AG08396 (cell line): ENCODE results near the gene SLC35D2.
A peak's percentile ranks its signal among the peaks of the same experiment; 100 is the strongest.
"Not testable (repeated sequence)": the region's sequence is repeated elsewhere in the genome, so short reads cannot be mapped to it uniquely, and the experiment has no call there.

Experiments
- DNase-seq: peaks from one replicate; pipeline ENCODE4 v3.0.0; 2012; ENCODE audit warnings: low spot score, mixed read lengths

Gene SLC35D2

DNA sequence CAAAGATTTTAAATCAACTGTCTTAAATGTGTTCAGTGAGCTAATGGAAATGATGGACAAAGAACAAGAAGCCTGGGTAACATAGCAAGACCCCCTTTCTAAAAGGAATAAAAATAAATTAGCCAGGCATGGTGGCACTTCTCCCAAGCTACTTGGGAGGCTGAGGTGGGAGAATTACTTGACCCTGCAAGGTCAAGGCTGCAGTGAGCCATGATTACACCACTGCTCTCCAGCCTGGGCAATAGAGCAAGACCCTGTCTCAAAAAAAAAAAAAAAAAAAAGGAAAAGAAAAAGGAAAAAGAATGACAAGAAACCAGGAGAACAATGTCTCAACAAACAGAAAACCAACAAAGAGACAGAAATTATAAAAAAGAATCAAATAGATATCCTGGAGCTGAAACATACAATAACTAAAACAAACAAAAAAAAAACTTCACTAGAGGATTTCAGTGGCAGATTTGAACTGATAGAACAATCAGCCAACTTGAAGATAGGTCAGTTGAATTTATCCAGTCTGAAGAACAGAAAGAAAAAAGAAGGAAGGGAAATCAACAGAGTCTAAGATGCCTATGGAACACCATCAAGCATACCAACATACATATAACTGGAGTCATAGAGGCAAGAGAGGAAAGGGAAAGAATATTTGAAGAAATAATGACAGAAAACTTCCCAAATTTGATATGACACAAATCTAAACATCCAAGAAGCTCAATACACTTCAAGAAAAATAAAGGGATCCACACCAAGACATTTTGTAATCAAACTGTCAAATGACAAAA is 16.8 kb upstream of the SLC35D2 start:
- no peak for DNase-seq

DNA sequence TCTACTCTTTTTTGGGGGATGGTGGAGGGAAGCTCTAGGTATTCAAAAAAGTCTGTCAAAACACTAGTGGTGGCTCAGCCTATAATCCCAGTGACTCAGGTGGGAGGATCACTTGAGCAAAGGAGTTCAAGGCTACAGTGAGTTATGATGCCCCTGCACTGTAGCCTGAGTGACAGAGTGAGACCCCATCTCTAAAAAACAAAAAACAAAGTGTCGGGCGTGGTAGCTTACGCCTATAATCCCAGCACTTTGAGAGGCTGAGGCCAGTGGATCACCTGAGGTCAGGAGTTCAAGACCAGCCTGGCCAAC is 15.8 kb upstream of the SLC35D2 start:
- DNase-seq = no peak

DNA sequence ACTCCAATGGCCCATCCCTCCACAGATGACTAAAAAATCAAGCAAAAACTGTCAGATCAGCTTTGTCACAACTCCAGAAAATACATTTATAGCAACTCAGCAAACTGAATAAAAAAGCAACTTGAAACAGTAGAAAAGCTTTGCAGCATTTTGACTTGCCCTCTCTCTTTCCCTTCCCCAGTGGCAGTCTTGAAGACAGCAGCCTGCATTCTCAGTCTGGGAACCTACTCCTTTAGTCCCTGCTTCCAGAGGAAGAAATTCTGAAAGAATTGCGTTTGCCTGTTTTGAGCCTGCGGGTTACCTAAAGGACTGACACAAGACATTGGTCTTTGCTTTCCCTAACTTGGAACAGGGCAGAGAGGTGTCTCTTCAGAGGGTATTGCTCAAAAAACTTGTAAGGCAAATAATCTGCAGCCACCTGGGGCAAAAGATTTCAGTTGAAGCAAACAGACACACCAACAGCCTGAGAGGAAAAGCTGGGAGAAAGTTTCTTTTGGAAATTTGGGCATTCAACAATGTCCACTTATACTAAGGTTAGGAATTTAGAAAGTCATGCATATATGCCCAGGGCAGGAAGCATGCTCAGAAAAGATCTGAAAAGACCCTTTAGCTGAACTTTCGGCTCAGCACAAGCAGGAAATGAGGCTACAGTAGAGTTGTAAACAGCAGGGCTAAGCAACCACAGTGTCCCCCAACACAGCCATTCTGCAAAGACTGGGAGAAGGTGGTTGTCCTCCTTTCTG is 15.2 kb upstream of the SLC35D2 start:
- DNase-seq = no peak

DNA sequence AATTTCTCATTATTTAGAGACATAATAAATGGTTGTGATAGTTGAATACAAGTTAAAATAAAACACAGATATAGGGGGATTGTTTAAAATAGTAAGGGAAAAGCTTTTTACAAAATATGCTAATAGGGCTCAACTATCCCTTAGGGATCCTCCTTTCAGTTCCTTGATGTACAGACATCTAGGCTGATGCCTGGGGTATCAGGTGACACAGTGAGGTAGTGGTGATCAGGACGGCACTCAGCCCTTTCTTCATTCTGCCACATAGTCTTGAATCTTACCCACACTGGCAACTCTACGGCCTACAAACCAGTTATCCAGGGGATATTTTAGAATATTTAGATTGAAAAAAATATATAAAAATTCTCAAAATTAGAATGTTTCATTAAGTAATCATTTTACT is 12.5 kb upstream of the SLC35D2 start:
- no peak for DNase-seq

DNA sequence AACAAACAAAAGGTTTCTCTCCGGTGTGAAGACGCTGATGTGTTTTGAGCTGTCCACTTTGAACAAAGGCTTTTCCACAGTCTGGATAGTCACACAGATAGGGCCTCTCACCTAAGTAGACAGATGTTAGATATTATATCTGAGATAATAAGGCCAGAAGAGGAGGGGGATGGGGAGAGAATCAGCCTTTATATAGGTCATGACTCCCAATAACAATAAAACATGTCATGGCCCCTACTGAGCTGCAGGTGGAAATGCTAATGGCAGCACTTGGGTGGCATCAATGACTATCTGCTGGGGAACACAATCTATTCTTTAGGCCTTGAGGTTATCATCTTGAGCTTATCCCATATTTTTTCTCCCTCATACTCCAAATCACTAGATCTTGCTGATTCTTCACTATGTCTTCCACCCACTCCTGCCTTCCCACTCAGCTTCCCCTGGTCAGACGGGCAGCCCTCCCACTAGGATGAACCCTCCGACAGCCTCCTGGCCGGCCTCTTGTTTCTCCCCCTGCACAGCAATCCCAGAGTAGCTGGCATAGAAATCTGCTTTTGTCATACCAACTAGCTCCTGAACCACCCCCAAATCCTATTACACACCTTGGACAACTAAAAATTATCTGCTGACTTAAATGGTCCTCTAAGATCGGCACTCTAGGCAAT is 11.5 kb upstream of the SLC35D2 start:
- DNase-seq = no peak

DNA sequence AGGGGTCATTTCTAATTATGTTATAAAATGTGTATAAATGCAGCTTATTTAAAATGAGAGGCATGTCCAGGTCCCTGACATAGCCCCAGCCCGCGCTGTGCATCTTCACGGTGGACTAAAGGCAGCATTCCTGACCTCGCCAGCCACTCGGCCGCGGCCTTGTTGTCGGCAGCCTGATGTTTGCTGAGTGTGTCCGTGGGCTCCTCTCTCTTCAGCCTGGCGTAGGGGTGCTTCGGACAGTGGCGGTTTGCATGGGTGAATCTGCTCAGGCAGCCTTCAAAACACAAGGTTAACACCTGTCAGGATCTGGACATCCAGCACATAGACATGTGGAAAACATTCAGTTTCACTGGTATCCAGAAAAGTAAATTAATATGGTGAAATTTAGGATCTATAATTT is 8.8 kb upstream of the SLC35D2 start:
- DNase-seq = no peak

DNA sequence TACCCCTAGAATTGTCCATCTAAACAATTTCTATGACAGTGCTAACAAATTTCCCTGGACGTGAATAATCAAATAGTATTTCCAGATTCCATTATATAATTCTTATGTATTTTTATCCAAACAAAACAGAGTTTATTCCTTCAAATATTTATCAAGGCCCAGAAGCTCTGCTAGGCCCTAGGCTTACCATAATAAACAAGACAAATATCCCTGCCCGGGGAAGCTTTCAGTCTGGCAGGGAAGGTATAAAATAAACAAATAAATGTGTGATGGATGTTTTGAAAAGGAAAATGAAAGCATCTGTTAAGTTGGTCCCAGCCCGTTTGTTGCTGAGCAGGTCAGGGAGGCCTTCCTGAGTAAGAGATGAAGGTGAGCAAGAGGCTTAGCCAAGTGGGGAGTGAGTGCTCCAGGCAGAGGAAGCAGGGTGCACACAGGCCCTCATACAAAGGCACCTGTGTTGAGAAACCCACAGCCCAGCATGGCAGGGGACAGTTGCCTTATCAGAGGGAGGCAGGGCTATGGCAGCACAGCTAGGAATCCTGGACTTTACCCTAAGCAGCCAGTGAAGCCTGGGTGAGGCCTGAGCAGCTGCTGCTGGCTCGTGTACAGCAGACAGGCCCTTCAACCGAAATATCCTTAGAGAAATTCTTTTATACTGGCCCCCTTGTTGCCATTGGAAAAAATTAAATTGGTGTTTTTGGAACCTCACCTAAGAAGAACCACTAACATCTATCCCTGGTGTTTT is 7.7 kb upstream of the SLC35D2 start:
- peak; percentile 24 for DNase-seq

DNA sequence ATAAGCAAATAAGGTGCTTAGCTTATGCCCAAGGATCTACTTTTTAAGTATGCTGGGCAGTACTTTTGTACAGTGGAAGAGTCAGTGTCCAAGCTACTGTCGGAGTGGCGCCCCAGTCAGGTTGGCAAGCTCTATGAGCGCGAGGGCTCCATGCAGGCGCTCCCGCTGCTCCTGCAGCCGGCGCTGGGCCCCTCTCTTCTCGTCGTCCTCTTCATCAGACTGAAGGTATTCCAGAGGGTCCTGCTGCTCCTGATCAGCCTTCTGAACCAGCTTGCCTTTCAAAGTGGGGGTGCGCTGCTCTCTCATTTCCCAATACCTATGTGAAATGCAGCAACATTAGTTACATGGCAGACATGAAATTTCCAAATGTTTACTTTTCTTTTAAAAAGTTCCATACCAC is 4.6 kb upstream of the SLC35D2 start:
- DNase-seq = no peak

DNA sequence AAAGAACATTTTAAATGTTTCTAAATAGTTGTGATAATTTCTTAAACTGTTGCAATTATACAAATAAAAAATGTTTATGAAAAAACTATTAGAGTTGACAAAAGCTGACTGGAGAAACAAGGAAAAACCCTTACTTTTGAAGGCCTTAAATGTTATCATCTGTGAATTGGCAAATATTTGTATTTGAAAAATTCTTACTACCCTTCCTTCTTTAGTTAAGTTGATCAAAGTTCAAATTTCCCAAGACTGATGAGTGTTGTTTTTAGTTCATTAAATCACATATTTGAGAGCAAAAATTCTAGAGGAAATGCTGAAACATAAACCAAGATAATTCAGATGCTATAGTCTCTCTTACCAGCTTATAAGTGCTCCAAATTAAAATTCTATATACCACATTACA is 2.6 kb upstream of the SLC35D2 start:
- no peak for DNase-seq

DNA sequence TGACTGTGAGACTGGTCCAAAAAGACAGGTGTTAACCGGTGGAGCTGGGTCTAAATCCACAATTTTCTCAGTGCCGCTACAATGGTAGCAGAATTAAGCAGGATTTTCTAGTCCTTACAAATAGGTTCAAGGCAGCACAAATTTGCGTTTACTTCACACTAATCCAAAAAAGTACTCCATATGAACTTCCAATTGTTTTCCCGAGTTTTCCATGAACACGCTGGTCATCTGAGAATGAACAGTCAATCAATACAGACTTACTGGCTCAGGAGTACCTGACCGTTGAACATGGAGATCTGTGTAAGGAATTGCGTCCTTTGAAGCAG is 709 bp downstream of the SLC35D2 start:
- DNase-seq = no peak

DNA sequence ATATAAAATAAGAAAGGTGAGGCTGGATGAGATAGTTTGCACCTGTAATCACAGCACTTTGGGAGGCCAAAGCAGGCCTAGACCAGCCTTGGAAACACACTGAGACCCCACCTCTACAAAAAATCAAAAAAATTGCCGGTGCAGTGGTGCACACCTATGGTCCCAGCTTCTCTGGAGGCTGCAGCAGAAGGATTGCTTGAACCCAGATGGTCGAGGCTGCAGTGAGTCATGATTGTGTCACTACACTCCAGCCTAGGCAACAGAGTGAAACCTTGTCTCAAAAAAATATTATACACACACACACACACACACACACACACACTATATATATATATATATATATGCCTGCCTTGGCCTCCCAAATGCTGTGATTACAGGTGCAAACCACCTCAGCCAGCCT is 1.3 kb downstream of the SLC35D2 start:
- no peak for DNase-seq

DNA sequence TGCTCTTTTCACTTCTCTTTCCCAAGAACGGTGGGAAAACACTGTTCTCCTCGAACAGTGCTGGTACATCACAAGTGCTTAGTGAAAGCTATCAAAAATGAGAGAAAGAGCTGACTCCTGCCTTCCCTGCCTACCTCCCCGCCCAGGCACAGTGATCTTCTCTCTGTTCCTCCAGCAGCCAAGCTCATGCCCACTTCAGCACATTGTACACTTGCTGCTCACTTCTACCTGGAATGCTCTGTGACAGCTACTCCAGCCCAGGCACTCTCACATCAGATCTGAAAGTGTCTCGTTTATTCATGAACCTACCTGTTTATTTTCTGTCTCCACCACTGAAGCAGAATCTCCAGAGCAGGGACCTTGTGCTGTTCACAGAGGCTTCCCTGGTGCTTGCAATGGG is 1.8 kb downstream of the SLC35D2 start:
- no peak for DNase-seq

DNA sequence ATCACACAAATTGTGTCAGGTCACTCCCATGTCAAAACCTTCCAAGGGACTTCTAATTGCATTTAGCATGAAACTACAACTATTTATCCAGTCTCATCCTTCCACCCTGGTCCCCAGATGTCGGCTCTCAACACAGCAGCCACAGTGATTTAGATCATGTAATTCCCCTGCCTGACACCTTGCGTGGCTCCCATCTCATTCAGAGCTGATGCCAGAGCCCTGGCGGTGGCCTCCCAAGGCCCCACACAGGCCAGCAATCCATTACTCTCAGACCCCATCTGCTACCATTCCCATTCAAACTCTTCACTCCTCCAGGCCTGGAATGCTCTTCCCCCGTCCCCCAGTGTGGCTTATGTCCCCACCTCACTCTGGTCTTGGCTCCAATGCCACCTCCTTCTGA is 2.4 kb downstream of the SLC35D2 start:
- no peak for DNase-seq

DNA sequence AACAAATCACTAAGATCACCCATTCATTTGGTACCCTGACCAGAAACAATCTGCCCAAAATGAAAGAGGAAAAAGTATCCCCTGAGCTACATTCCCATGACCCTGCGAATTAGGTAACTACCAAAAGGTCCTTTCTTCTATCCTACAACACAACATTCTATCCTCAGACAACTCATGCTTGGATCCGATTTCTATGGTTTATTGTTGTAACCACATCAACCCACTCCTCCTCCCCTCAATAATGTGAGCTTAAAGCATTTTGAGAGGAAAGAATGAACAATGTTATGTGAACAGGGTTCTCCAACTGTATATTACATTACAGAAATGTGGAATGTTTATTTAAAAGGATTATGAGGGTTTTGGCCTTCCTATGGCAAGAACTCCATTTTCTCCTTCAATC is 4.0 kb downstream of the SLC35D2 start:
- DNase-seq = no peak

DNA sequence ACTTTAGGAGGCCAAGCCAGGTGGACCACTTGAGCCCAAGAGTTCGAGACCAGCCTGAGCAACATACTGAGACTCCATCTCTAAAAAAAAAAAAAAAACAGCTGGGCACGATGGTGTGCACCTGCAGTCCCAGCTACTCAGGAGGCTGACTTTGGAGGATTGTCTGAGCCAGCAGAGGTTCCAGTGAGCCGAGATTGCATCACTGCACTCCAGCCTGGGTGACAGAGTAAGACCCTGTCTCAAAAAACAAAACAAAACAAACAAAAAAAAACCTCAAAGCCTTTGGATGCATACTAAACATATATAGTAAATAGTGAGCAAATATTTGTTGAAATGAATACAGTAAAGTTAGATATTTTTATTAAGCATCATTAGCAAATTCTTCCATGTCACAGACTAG is 5.3 kb downstream of the SLC35D2 start:
- DNase-seq = no peak

DNA sequence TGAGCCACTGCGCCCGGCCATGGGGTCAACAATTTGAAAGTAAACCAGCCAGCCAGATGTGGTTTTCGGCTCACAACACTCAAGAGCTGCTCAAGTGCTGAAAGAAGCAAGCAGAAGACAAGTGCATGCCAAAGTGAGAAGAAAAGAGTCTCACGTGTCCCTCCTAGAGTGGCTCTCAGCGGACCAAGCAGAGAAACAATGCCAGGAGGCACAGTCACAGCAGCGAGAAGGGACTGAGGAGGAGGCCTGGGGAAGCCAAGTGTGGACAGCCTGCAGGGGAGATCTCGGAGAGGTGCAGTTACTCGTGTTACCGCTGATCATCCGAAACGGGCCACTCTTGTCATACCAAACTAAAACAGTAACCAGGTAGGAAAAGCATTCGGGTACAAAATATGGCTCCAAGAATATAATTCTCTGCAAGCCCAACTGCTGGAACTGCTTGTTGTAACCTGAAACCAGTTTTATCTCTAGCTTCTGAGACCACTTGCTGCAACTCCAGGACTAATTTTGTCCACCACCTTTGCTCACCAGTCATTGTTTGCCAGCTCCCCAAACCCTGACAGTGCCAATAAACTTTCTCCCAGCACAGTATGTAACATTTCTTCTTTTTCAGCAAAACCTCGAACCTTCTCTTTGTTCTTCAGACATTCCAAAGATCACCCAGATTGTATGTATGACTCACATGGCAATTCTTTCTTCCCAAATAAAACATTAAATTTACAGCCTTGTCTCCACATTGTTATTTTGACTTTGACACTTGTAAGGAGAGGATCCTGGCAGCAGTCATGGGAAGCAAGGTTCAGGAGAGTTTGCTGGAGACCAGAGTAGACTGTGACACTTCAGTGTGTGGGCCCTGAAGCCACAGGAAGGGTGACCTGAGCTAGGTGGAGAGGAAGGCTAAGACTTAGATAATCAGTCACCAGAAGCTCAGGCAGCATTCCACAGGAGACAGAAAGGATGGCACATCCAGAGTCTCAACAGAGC is 6.3 kb downstream of the SLC35D2 start:
- DNase-seq = peak; percentile 37

DNA sequence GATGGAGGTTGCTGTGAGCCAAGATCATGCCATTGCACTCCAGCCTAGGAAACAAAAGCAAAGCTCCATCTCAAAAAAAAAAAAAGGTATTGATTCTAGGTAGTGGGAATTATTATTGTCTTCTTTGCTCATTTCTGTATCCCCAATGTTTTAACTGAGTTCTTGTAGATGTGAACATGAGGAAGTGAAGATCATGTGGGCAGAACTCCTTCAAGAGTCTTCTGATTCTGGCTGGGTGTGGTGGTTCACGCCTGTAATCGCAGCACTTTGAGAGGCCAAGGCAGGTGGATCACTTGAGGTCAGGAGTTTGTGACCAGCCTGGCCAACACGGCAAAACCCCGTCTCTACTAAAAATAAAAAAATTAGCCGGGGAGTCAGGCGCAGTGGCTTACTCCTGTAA is 8.0 kb downstream of the SLC35D2 start:
- DNase-seq = not testable (repeated sequence)

DNA sequence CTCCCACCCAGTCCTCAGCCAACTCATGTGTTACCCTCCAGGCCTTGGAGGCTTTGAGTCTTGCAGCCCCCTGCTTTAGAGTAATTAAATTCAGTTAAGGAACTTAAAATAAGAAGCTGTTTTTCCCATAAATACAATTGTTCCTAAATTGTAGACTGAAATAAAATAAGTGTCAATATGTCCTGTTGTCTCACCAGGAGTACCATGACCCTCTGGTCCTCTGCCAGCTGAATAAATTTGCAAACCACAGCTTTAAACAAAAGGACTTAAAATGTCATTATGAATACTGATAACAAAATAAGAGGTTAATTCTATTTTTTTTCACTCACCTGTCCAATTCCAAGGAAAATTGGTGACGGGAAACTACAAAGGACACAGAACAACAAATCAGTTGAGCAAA is 15.6 kb downstream of the SLC35D2 start:
- no peak for DNase-seq

DNA sequence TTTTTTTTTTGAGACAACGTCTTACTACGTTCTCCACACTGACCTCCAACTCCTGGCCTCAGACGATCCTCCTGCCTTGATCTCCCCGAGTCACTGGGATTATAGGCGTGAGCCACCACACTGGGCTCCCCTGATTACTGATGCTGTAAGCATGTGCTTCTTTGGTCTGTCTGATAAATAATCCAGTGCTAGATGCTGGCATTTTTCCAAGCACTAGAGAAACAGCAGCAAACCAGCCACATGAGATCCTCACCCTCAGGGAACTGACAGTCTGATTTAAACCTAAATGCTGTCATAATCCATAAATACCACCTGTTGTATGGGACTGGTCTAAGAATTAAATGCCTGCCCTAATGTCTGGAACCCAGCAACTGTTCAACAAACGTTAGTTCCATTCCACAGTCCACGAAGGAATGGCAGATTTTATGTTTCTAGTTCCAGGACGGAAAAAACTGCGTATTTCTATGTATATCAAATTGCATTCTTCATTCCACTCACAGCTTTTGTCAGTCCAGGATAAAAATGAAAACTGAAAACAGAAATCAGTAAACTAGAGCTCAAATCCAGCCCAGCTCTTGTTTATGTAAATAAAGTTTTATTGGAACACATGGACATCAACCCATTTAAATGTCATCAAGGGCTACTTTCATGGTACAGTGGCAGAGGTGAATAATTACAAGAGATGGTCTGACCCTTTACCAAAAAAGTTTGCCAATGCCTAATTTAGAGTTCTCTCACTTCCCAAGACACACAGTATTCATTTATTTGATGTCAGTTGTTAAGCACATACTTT is 20.1 kb downstream of the SLC35D2 start:
- no peak for DNase-seq

DNA sequence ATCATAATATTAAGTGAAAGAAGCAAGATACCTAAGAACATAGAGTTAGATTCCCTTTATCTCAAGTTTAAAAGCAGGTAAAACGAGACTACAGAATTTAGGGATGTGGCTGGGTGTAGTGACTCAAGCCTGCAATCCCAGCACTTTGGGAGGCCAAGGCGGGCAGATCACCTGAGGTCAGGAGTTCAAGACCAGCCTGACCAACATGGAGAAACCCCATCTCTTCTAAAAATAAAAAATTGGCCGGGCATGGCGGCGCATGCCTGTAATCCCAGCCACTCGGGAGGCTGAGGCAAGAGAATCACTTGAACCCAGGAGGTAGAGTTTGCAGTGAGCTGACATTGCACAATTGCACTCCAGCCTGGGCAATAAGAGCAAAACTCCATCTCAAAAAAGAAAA is 21.4 kb downstream of the SLC35D2 start:
- DNase-seq = not testable (repeated sequence)

DNA sequence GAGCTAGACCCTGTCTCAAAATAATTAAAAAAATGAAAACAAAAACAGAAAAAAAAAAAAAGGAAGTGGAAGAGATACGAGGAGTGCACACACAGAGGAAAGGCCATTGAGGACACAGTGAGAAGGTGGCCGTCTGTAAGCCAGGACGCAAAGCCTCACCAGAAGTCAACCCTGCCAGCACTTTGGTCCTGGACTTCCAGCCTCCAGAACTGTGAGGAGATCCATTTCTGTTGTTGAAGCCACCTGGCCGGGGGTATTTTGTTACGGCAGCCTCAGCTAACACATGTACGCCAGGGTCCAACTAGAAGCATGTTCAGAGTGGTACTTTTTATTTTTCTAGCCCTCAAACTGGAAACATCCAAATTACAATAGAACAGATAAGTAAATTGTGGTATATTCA is 21.8 kb downstream of the SLC35D2 start:
- DNase-seq = no peak
